Brain pericyte (primary cell): ENCODE data around the gene ERC1.
A peak's percentile ranks its signal among the peaks of the same experiment; 100 is the strongest.
"Not testable (repeated sequence)": the region's sequence is repeated elsewhere in the genome, so short reads cannot be mapped to it uniquely, and the experiment has no call there.

ENCODE experiments used
- DNase-seq: peaks from one replicate; pipeline ENCODE4 v3.0.0-alpha.2; 2012; ENCODE audit warnings: low read depth, low spot score

Gene ERC1

GRCh38 chr12:981961-982360 lies 9.1 kb upstream of the ERC1 start:
- no peak for DNase-seq

- DNase-seq: no peak
Observed at GRCh38 chr12:988646-989045, 2.4 kb upstream of the ERC1 start.

GRCh38 chr12:989051-989450 lies 2.0 kb upstream of the ERC1 start:
- no peak for DNase-seq

GRCh38 chr12:989751-990660 lies 1.0 kb upstream of the ERC1 start:
- peak; percentile 46 for DNase-seq

GRCh38 chr12:991350-992333 lies 619 bp downstream of the ERC1 start:
- no peak for DNase-seq

- no peak for DNase-seq
Observed at GRCh38 chr12:992647-993046, 1.6 kb downstream of the ERC1 start.

- DNase-seq: no peak
Observed at GRCh38 chr12:996881-997280, 5.9 kb downstream of the ERC1 start.

- no peak for DNase-seq
Observed at GRCh38 chr12:997505-997904, 6.5 kb downstream of the ERC1 start.

GRCh38 chr12:998020-998874 lies 7.2 kb downstream of the ERC1 start:
- DNase-seq: no peak

- not testable (repeated sequence) for DNase-seq
Observed at GRCh38 chr12:999736-1000135, 8.7 kb downstream of the ERC1 start.

- no peak for DNase-seq
Observed at GRCh38 chr12:1001507-1001906, 10.5 kb downstream of the ERC1 start.

- DNase-seq: no peak
Observed at GRCh38 chr12:1003600-1004271, 12.7 kb downstream of the ERC1 start.

- no peak for DNase-seq
Observed at GRCh38 chr12:1006255-1006654, 15.2 kb downstream of the ERC1 start.

GRCh38 chr12:1007276-1007675 lies 16.3 kb downstream of the ERC1 start:
- no peak for DNase-seq

GRCh38 chr12:1007994-1008393 lies 17.0 kb downstream of the ERC1 start:
- DNase-seq: no peak

GRCh38 chr12:1011091-1011490 lies 20.1 kb downstream of the ERC1 start:
- no peak for DNase-seq

- DNase-seq: peak; percentile 39
Observed at GRCh38 chr12:1013618-1014489, 22.8 kb downstream of the ERC1 start.

GRCh38 chr12:1019283-1019682 lies 28.3 kb downstream of the ERC1 start:
- no peak for DNase-seq

- no peak for DNase-seq
Observed at GRCh38 chr12:1020389-1020788, 29.4 kb downstream of the ERC1 start.
